Astrocyte of the spinal cord (primary cell): ENCODE results near the gene ASGR1.

Experiments used
- DNase-seq: peaks from one replicate; pipeline ENCODE4 v3.0.0; 2011; ENCODE audit warnings: low read depth, low spot score
- H3K4me3 ChIP-seq: 2 replicates; pipeline ENCODE4 v1.5.1; 2011; ENCODE audit warnings: low read depth, mild to moderate bottlenecking, low read length, moderate library complexity
- CTCF ChIP-seq: IDR thresholded peaks from 2 replicates; pipeline ENCODE4 v1.5.1; 2012; ENCODE audit warnings: low read depth, mild to moderate bottlenecking, low read length, inconsistent platforms
- in situ Hi-C: cut with HindIII; loops from 2 replicates; pipeline ENCODE4 v1.10.0; 2017; ENCODE audit warnings: low sequenced_read_pairs

ASGR1 gene

GRCh38 chr17:7179317-7180254, at the start of gene ASGR1:
ASGR1 (minus strand) TSS chr17:7179370; CDS start chr17:7178563, 807 bp downstream.
- no peak for DNase-seq
- H3K4me3 ChIP-seq: peak within 1 kb of the TSS; percentile 46
- no peak for TF ChIP-seq CTCF
- in situ Hi-C loops: no loop called here

- TF ChIP-seq CTCF: no peak
- H3K4me3 ChIP-seq: no peak overlapping the region
- no peak for DNase-seq
- in situ Hi-C loops: no loop called here
These were observed 49.8 kb upstream of the ASGR1 start for GRCh38 chr17:7228920-7229319.

GRCh38 chr17:7226721-7227710, 47.8 kb upstream of the ASGR1 start:
- in situ Hi-C loops: no loop called here
- no peak for DNase-seq
- no peak for TF ChIP-seq CTCF
- H3K4me3 ChIP-seq: no peak overlapping the region

- TF ChIP-seq CTCF: no peak
- in situ Hi-C loops: no loop called here
- DNase-seq: no peak
- H3K4me3 ChIP-seq: no peak overlapping the region
These were observed 46.7 kb upstream of the ASGR1 start for GRCh38 chr17:7225711-7226331.

GRCh38 chr17:7224661-7225111, 45.5 kb upstream of the ASGR1 start:
- TF ChIP-seq CTCF: no peak
- no peak for DNase-seq
- no peak overlapping the region for H3K4me3 ChIP-seq
- in situ Hi-C loops: no loop called here

GRCh38 chr17:7224110-7224509, 44.9 kb upstream of the ASGR1 start:
- no peak for TF ChIP-seq CTCF
- in situ Hi-C loops: no loop called here
- DNase-seq: no peak
- no peak overlapping the region for H3K4me3 ChIP-seq
